ENCODE data around the gene TNNC2. TPM values are rescaled to one million over a fixed set of nuclear protein-coding genes. Genes with fewer than 3 reads are reported as not detected.

TNNC2 gene
- polyA plus RNA-seq, 3 donors, result 0.71 to 1.2 (median 1.0) TPM

DNA sequence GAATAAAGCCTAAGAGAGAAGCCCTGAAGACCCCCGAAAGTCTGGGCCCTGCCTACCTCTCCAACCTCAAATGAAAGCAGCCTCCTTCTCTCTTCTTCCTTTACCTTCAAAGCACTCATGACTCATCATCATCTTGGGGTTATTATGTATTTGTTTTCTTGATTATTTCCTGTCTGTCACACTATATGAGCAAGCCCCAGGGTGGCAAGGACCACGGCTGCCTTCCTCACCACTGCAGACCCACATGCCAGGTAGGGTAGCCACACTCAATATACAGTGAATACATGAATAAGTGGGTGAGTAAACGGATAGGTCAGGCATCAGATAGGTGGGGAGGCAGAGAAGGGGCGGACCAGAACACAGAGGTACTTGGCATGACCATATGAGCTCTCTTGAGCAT lies 44.2 kb downstream of the TNNC2 start:
- no peak overlapping the region for H3K4me2 ChIP-seq (replicated peaks; ENCODE audit: extremely low read depth, low read length, poor library complexity, severe bottlenecking)
- no peak overlapping the region for H3K27ac ChIP-seq (ENCODE audit: low read depth in 1 of 2, low read length in 2 of 2)
- H2AFZ ChIP-seq (ENCODE audit: insufficient read depth, low read depth, low read length, poor library complexity, severe bottlenecking), result no peak overlapping the region
- H4K20me1 ChIP-seq (ENCODE audit: insufficient read depth, low read length), result no peaks in the 10 kb centered on the region
- no peaks in the 10 kb centered on the region for H3K79me2 ChIP-seq (ENCODE audit: insufficient read depth, low read length)
- no peak overlapping the region for H3K4me3 ChIP-seq (replicated peaks in 1 of 3; ENCODE audit: low read depth in 2 of 3, low read length in 3 of 3)
- H3K36me3 ChIP-seq (replicated peaks in 1 of 2; ENCODE audit: control insufficient read depth in 1 of 2, insufficient read depth in 2 of 2, low read length in 2 of 2), result no peaks in the 10 kb centered on the region
- Mint-ChIP-seq H3K36me3 (no peaks in the 10 kb centered on the region), H3K27me3 (ENCODE audit: low read depth in 3 of 3) (peaks cover 1 to 7% (median 6%) of the 10 kb centered on the region in 3 donors), H3K4me1 (peaks cover 9% of the 10 kb centered on the region), H3K27ac (no peak overlapping the region), H3K4me3 (no peak overlapping the region), H3K9me3 (no peaks in the 10 kb centered on the region)
- H3K9me3 ChIP-seq (replicated peaks in 1 of 2; ENCODE audit: control insufficient read depth in 1 of 2, insufficient read depth in 1 of 2, low read length in 2 of 2), result no peaks in the 10 kb centered on the region
- WGBS (ENCODE audit: insufficient coverage), result 100% methylated on average over 2 of the region's 4 CpGs
- H3K9ac ChIP-seq (ENCODE audit: insufficient read depth, low read length, poor library complexity, severe bottlenecking), result no peak overlapping the region
- DNase-seq, result no peak
- H3K27me3 ChIP-seq (ENCODE audit: control insufficient read depth in 2 of 2, insufficient read depth in 2 of 2, low read length in 2 of 2), result no peaks in the 10 kb centered on the region
- intact Hi-C loops (cut with micrococcal nuclease), result no loop called here
- H3K4me1 ChIP-seq (ENCODE audit: control insufficient read depth in 1 of 2, insufficient read depth in 2 of 2, low read length in 2 of 2), result peaks cover 7 to 10% of the 10 kb centered on the region in 2 donors
- TF ChIP-seq, protein P1, sequence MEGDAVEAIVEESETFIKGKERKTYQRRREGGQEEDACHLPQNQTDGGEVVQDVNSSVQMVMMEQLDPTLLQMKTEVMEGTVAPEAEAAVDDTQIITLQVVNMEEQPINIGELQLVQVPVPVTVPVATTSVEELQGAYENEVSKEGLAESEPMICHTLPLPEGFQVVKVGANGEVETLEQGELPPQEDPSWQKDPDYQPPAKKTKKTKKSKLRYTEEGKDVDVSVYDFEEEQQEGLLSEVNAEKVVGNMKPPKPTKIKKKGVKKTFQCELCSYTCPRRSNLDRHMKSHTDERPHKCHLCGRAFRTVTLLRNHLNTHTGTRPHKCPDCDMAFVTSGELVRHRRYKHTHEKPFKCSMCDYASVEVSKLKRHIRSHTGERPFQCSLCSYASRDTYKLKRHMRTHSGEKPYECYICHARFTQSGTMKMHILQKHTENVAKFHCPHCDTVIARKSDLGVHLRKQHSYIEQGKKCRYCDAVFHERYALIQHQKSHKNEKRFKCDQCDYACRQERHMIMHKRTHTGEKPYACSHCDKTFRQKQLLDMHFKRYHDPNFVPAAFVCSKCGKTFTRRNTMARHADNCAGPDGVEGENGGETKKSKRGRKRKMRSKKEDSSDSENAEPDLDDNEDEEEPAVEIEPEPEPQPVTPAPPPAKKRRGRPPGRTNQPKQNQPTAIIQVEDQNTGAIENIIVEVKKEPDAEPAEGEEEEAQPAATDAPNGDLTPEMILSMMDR (IDR thresholded peaks at IDR 0.05), result no peak

DNA sequence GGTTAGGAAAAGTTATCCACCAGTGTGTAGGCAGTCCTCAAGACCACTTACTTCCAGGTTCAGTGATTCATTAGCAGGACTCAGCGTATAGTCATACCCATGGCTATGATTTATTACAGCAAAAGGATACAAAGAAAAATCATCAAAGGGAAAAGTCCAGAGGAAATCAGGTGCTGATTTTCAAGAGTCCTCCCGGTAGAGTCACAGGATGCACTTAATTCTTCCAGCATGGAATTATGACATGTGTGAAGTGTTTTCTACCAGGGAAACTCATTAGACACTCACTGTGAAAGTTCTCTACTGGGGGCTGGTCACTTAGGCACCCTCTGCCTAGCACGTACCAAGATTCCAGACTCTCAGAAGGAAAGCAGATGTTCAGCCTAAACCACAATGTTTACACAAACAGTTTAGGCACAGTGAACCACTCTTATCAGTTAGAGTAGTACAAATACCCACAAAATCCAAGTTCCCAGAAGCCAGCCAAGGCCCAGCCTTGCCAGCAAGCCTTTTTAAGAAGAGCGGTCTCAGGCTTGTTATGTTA lies 45.7 kb downstream of the TNNC2 start:
- Mint-ChIP-seq H3K36me3 (no peaks in the 10 kb centered on the region), H3K27me3 (ENCODE audit: low read depth in 3 of 3) (peaks cover 1 to 8% (median 6%) of the 10 kb centered on the region in 3 donors), H3K4me1 (peaks cover 9% of the 10 kb centered on the region), H3K9me3 (no peaks in the 10 kb centered on the region), H3K27ac (no peak overlapping the region), H3K4me3 (no peak overlapping the region)
- TF ChIP-seq, protein P1 (IDR thresholded peaks at IDR 0.05), result no peak
- H3K4me1 ChIP-seq (ENCODE audit: control insufficient read depth in 1 of 2, insufficient read depth in 2 of 2, low read length in 2 of 2), result peaks cover 7 to 10% of the 10 kb centered on the region in 2 donors
- H3K79me2 ChIP-seq (ENCODE audit: insufficient read depth, low read length), result no peaks in the 10 kb centered on the region
- no peak overlapping the region for H3K9ac ChIP-seq (ENCODE audit: insufficient read depth, low read length, poor library complexity, severe bottlenecking)
- WGBS (ENCODE audit: insufficient coverage), result 88% methylated on average over 2 of the region's 4 CpGs
- H4K20me1 ChIP-seq (ENCODE audit: insufficient read depth, low read length), result no peaks in the 10 kb centered on the region
- H3K4me3 ChIP-seq (replicated peaks in 1 of 3; ENCODE audit: low read depth in 2 of 3, low read length in 3 of 3), result no peak overlapping the region
- no peaks in the 10 kb centered on the region for H3K9me3 ChIP-seq (replicated peaks in 1 of 2; ENCODE audit: control insufficient read depth in 1 of 2, insufficient read depth in 1 of 2, low read length in 2 of 2)
- H3K27ac ChIP-seq (ENCODE audit: low read depth in 1 of 2, low read length in 2 of 2), result no peak overlapping the region
- no peaks in the 10 kb centered on the region for H3K36me3 ChIP-seq (replicated peaks in 1 of 2; ENCODE audit: control insufficient read depth in 1 of 2, insufficient read depth in 2 of 2, low read length in 2 of 2)
- no peak overlapping the region for H2AFZ ChIP-seq (ENCODE audit: insufficient read depth, low read depth, low read length, poor library complexity, severe bottlenecking)
- no peaks in the 10 kb centered on the region for H3K27me3 ChIP-seq (ENCODE audit: control insufficient read depth in 2 of 2, insufficient read depth in 2 of 2, low read length in 2 of 2)
- H3K4me2 ChIP-seq (replicated peaks; ENCODE audit: extremely low read depth, low read length, poor library complexity, severe bottlenecking), result no peak overlapping the region
- intact Hi-C loops (cut with micrococcal nuclease), result no loop called here
- no peak for DNase-seq
